ENCODE measurements around the gene P2RX1.
A peak's percentile ranks its signal among the peaks of the same experiment; 100 is the strongest.
"Not testable (repeated sequence)": the region's sequence is repeated elsewhere in the genome, so short reads cannot be mapped to it uniquely, and the experiment has no call there.

Gene P2RX1

GRCh38 chr17:3951420-3951819, 35.2 kb upstream of the P2RX1 start:
- DNase-seq, result no peak

GRCh38 chr17:3951003-3951402, 34.7 kb upstream of the P2RX1 start:
- DNase-seq, result no peak

DNA sequence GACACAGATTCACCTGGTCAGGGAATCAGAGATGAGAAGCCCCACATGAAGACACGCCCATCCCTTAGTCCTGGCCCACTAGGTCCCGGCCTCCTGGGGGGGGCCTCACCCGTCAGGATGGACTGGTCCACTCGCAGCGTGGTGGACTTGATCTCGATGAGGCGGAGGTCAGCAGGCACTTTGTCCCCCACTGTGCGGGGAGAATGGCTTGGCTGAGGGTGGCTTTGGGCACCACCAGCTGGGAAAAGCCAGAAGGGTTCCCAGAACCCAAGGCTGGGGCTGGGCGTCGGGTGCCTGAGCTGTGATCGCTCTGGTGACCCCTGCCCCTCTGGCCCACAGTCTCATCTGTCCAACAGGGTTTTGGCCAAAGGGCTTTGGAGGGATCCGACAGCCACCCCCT, 34.3 kb upstream of the P2RX1 start:
- no peak for DNase-seq

GRCh38 chr17:3949418-3949817, 33.2 kb upstream of the P2RX1 start:
- no peak for DNase-seq

DNA sequence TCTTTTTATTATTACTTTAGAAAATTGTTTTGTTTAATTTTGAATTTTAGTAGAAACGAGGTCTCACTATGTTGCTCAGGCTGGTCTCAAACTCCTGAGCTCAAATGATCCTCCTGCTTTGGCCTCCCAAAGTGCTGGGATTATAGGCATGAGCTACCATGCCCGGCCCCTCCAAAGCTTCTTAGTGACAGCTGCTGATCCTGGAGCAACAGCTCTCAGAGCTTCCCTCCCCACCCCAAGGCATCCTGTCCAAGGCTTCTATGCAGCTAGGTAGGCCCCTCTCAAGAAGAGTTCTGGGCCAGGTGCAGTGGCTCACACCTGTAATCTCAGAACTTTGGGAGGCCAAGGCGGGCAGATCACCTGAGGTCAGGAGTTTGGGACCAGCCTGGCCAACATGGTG, 32.3 kb upstream of the P2RX1 start:
- not testable (repeated sequence) for DNase-seq

DNA sequence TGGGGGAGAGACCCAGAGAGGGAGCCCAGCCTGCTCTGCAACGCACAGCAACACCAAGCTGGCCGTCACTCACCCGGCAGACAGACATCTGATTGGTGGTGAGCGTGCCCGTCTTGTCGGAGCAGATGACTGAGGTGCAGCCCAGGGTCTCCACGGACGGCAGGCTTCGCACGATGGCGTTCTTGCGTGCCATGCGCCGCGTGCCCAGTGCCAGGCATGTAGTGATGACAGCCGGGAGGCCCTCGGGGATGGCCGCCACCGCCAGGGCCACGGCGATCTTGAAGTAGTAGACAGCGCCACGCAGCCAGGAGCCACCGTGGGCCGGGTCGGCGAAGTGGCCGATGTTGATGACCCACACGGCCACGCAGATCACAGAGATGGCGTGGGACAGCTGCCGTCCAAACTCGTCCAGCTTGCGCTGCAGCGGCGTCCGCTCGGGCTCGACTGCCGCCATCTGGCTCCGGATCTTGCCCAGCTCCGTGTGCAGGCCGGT, 31.1 kb upstream of the P2RX1 start:
- DNase-seq, result no peak

DNA sequence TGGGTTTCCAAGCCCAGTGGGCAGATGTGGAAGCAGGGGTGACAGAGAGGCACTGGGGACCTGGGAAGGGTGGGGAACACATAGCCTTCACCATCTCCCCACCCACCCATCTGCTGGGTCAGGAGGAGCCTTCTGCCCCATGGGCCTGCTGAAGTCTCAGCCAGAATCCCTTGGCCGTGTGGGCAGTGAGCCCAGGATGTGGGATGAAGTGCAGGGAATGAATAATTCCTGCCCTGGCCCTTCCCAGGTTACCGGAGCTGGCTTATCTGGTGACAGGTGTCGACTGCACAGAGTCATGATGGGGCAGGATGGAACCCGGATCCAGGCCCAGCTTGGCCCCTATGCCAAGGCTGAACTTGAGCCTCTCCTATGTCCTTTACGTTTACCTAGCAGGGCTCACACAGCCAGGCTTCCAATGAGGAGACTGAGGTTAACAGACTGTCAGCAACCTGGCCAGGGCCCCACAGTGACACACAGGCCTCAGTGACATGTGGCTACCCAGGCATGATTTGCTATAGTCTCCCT, 30.5 kb upstream of the P2RX1 start:
- DNase-seq, result no peak

- DNase-seq, result peak in 1 of 4 experiments; percentile 22
These were observed 28.5 kb upstream of the P2RX1 start for GRCh38 chr17:3944485-3945388.

- DNase-seq, result no peak
These were observed 27.1 kb upstream of the P2RX1 start for GRCh38 chr17:3943240-3943891.

GRCh38 chr17:3940965-3941698, 24.9 kb upstream of the P2RX1 start:
- no peak for DNase-seq

DNA sequence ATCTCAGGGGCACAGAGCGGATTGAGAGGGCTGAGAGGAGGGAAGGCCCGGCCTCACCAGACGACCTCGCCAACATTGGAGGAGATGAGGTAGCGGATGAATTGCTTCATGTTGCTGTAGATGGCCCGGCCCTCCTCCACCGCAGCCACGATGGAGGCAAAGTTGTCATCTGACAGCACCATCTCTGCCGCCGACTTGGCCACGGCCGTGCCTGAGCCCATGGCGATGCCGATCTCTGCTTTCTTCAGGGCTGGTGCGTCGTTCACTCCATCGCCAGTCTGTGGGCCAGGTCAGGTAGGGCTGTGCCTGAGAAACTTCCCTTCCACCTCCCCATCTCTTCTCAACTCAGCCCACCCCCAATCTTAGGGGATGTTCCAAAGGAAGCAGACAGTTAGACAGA, 21.1 kb upstream of the P2RX1 start:
- no peak for DNase-seq

GRCh38 chr17:3935825-3936355, 19.6 kb upstream of the P2RX1 start:
- DNase-seq, result no peak

- DNase-seq, result peak in 1 of 4 experiments; percentile 31
These were observed 18.9 kb upstream of the P2RX1 start for GRCh38 chr17:3935140-3935542.

- DNase-seq, result no peak
These were observed 13.5 kb upstream of the P2RX1 start for GRCh38 chr17:3929764-3930163.

DNA sequence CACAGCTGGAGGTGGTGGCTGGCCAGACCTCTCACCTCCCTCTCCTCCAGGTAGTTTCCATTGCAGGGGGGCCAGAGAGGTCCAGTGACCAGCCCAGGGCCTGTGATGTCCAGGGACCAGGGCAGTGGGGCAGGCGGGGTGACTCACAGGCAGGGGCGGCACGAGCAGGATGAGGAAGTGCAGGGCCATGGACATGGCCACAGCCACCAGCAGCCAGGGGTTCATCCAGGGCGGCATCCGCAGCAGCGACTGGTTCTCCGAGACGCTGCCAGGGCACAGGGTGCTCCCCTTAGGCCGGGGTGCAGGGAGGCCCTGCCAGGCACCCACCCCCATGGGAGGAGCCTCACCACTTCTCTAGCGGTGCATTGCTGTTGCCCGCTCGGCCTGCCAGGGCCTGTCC, 12.9 kb upstream of the P2RX1 start:
- no peak for DNase-seq

GRCh38 chr17:3928406-3928805, 12.1 kb upstream of the P2RX1 start:
- DNase-seq, result no peak

- DNase-seq, result no peak
These were observed 11.5 kb upstream of the P2RX1 start for GRCh38 chr17:3927628-3928340.

GRCh38 chr17:3926860-3927627, 10.8 kb upstream of the P2RX1 start:
- DNase-seq, result no peak

DNA sequence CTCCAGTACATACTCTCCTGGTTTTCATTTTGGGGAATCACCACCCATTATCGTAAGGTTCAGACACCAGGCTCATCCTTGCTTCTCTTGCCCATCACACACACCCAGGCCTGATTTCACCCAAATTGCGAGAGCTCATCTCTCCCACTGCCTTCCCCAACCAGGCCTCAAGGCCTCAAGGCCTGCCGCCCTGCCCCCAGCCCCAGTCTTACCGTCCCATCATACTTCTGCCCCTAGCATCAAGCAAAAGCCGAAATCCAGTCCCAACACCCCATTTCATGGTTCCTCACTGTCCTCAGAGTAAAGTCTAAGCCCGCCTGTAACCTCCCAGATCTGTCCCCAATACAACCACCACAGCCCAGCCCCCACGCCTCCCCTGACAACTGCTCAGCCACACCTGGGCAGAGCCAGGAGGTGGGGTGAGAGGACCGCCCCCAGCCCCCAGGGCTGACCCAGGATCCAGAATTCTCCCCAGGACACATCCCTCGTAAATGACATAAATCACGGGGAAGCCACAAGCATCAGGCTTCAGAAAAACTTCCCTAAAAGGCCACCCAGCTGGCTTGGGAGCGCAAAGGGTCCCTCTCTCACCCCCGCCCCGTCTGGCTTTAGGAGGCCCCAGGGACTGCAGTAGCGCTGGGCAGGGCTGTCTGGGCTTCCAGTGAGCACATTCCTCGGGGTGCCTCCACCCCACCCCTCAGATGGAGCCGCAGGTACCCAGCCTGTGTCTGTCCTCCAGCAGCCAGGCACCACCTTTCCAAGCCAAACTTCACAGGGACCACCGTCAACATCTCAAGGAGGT, 9.6 kb upstream of the P2RX1 start:
- no peak for DNase-seq

- no peak for DNase-seq
These were observed 8.5 kb upstream of the P2RX1 start for GRCh38 chr17:3924512-3925350.
